Panc1 (cell line): ENCODE measurements around the gene F13B. TPM values are rescaled to one million over a fixed set of nuclear protein-coding genes. Genes with fewer than 3 reads are reported as not detected.

Experiments
- ATAC-seq: fragments of 200-7000 bp; cut with Tn5 transposase; 2 replicates; pipeline ENCODE4 v1.9.1; 2020; ENCODE audit warnings: mild to moderate bottlenecking, moderate library complexity
- BruUV-seq: library from RNA; stranded (reverse); fragments of 400-500 nt; replicated peaks from 2 replicates; lab custom pipeline; 2021; lab: Mats Ljungman, UMichigan
- CTCF ChIA-PET: fragments of 300-600 bp; sonication (Branson Sonifier 250); formaldehyde crosslinking; loops from one replicate; lab custom pipeline; 2022; ENCODE audit warnings: antibody characterized with exemption; lab: Charles Lee
- POLR2A ChIA-PET: fragments of 300-600 bp; sonication (Branson Sonifier 250); formaldehyde crosslinking; loops from one replicate; lab custom pipeline; 2022; ENCODE audit warnings: antibody characterized with exemption; lab: Charles Lee
- DNase-seq: peaks from one replicate; pipeline ENCODE4 v3.0.0-alpha.2; 2010; ENCODE audit warnings: low read depth, low spot score
- H3K27ac ChIP-seq: 2 replicates; pipeline ENCODE4 v1.5.1; 2011; ENCODE audit warnings: mild to moderate bottlenecking, low read length, inconsistent platforms
- H3K27me3 ChIP-seq: fragments of 200-500 bp; sonication (Bioruptor generic); 2 replicates; pipeline ENCODE4 v1.6.0; 2014; ENCODE audit warnings: low read length, inconsistent platforms; ENCODE audit not compliant: control insufficient read depth, insufficient read depth
- H3K36me3 ChIP-seq: fragments of 200-500 bp; sonication (Bioruptor generic); 2 replicates; pipeline ENCODE4 v1.5.1; 2014; ENCODE audit warnings: inconsistent platforms, mild to moderate bottlenecking, low read length, moderate library complexity; ENCODE audit not compliant: control insufficient read depth, insufficient read depth
- H3K4me1 ChIP-seq: 2 replicates; pipeline ENCODE4 v1.5.1; 2011; ENCODE audit warnings: inconsistent platforms, mild to moderate bottlenecking, low read length, moderate library complexity; ENCODE audit not compliant: control insufficient read depth, insufficient read depth
- H3K4me3 ChIP-seq, 2 experiments: 2 replicates each; pipeline ENCODE4 v1.5.1; 2011 to 2012; ENCODE audit warnings: low read depth in 2 of 2, low read length in 2 of 2, mild to moderate bottlenecking in 2 of 2, inconsistent platforms in 1 of 2, moderate library complexity in 1 of 2
- H3K9me3 ChIP-seq: fragments of 200-500 bp; sonication (Bioruptor generic); 2 replicates; pipeline ENCODE4 v1.5.1; 2014; ENCODE audit warnings: low read depth, mild to moderate bottlenecking, inconsistent platforms, low read length, moderate library complexity; ENCODE audit not compliant: control insufficient read depth, insufficient read depth
- POLR2AphosphoS5 ChIP-seq: IDR thresholded peaks from 2 replicates; pipeline ENCODE4 v1.6.1; 2012; ENCODE audit warnings: mild to moderate bottlenecking, low read depth, low read length, moderate library complexity
- SIN3A ChIP-seq: IDR thresholded peaks from 2 replicates; pipeline ENCODE4 v1.6.1; 2012; ENCODE audit warnings: low read depth, mild to moderate bottlenecking, low read length, moderate library complexity, borderline replicate concordance; ENCODE audit not compliant: insufficient read depth
- TCF7L2 ChIP-seq: IDR thresholded peaks from 2 replicates; pipeline ENCODE4 v1.6.1; 2011; ENCODE audit warnings: mild to moderate bottlenecking, low read depth, low read length, inconsistent platforms
- in situ Hi-C: cut with HindIII; loops from 2 replicates; pipeline ENCODE4 v1.10.0; 2016; ENCODE audit warnings: low sequenced_read_pairs, low pct_unique_long_range_greater_than_20kb
- intact Hi-C: fragments of 100-400 bp; cut with micrococcal nuclease; formaldehyde crosslinking; loops from one replicate; pipeline ENCODE4 v1.10.0; 2022; ENCODE audit not compliant: unreplicated experiment
- total RNA-seq: library from RNA; stranded (reverse); gene quantifications from one replicate; pipeline ENCODE4 v1.2.1, GENCODE V29; 2021; ENCODE audit not compliant: unreplicated experiment
- TF ChIP-seq, protein P1 (sequence below), 2 experiments: IDR thresholded peaks; 2 replicates each; pipeline ENCODE4 v1.6.1; 2011 to 2012; ENCODE audit warnings: low read depth in 2 of 2, control low read depth in 1 of 2, low read length in 1 of 2, mild to moderate bottlenecking in 1 of 2, moderate library complexity in 1 of 2; ENCODE audit not compliant: insufficient read depth in 1 of 2
- TF ChIP-seq, protein P2 (sequence below): fragments of 450-650 bp; IDR thresholded peaks from 2 replicates; pipeline ENCODE4 v1.5.1; 2017; ENCODE audit warnings: mild to moderate bottlenecking

F13B gene
- total RNA-seq, 1 experiment from 2014 or later = not detected

DNA sequence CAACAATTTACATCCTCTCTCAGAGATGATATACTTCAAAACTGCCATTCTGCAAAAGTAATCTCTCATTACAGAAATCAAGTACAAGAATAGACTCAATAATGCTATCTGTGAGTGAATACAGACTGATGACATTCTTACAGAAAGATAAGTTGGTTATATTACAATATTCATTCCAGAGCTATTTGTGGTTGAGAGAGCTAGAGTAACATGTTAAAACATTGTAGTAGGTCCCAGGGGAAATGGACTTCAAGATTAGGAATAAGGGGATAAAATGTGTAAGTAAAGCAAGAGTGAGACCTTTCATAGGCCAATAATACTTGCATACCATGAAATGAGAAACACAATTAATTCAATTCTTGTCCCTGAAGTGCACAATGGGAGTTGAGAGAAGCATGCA, 1.5 kb downstream of the F13B start:
- ChIA-PET POLR2A (no interaction called here), CTCF (no interaction called here)
- Histone ChIP-seq H3K27me3 (no peaks in the 10 kb centered on the region), H3K4me3 (no peak overlapping the region), H3K27ac (no peak overlapping the region), H3K36me3 (no peaks in the 10 kb centered on the region), H3K4me1 (no peaks in the 10 kb centered on the region), H3K9me3 (no peaks in the 10 kb centered on the region)
- DNase-seq (no peak), ATAC-seq (no peak)
- in situ Hi-C loops (no loop called here), intact Hi-C loops (no loop called here)
- TF ChIP-seq, protein P1, sequence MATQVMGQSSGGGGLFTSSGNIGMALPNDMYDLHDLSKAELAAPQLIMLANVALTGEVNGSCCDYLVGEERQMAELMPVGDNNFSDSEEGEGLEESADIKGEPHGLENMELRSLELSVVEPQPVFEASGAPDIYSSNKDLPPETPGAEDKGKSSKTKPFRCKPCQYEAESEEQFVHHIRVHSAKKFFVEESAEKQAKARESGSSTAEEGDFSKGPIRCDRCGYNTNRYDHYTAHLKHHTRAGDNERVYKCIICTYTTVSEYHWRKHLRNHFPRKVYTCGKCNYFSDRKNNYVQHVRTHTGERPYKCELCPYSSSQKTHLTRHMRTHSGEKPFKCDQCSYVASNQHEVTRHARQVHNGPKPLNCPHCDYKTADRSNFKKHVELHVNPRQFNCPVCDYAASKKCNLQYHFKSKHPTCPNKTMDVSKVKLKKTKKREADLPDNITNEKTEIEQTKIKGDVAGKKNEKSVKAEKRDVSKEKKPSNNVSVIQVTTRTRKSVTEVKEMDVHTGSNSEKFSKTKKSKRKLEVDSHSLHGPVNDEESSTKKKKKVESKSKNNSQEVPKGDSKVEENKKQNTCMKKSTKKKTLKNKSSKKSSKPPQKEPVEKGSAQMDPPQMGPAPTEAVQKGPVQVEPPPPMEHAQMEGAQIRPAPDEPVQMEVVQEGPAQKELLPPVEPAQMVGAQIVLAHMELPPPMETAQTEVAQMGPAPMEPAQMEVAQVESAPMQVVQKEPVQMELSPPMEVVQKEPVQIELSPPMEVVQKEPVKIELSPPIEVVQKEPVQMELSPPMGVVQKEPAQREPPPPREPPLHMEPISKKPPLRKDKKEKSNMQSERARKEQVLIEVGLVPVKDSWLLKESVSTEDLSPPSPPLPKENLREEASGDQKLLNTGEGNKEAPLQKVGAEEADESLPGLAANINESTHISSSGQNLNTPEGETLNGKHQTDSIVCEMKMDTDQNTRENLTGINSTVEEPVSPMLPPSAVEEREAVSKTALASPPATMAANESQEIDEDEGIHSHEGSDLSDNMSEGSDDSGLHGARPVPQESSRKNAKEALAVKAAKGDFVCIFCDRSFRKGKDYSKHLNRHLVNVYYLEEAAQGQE (IDR thresholded peaks at IDR 0.05; ENCODE audit: insufficient read depth in 1 of 2, low read depth in 2 of 2, low read length in 1 of 2) = no peak
- TF ChIP-seq SIN3A (no peak), TCF7L2 (no peak), POLR2AphosphoS5 (no peak)
- TF ChIP-seq, protein P2, sequence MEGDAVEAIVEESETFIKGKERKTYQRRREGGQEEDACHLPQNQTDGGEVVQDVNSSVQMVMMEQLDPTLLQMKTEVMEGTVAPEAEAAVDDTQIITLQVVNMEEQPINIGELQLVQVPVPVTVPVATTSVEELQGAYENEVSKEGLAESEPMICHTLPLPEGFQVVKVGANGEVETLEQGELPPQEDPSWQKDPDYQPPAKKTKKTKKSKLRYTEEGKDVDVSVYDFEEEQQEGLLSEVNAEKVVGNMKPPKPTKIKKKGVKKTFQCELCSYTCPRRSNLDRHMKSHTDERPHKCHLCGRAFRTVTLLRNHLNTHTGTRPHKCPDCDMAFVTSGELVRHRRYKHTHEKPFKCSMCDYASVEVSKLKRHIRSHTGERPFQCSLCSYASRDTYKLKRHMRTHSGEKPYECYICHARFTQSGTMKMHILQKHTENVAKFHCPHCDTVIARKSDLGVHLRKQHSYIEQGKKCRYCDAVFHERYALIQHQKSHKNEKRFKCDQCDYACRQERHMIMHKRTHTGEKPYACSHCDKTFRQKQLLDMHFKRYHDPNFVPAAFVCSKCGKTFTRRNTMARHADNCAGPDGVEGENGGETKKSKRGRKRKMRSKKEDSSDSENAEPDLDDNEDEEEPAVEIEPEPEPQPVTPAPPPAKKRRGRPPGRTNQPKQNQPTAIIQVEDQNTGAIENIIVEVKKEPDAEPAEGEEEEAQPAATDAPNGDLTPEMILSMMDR = no peak
- no TSS peak for BruUV-seq

DNA sequence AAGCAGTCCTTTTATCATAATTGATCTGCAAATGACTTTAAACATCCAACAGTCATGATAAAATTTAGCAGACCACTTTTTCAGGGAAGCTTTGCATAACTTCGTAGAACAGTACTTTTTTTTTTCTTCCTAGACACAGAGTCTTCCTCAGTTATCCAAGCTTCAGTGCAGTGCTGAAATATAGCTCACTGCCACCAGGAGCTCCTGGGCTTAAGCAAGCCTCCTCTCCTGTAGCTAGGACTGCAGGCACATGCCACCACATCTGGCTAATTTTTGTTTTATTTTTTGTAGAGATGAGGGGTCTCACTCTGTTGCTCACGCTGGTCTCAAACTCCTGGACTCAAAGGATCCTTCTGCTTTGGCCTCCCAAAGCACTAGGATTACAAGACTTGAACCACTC, 3.8 kb downstream of the F13B start:
- H3K27ac ChIP-seq = no peak overlapping the region
- H3K36me3 ChIP-seq = no peaks in the 10 kb centered on the region
- no peaks in the 10 kb centered on the region for H3K9me3 ChIP-seq
- ChIA-PET POLR2A (no interaction called here), CTCF (no interaction called here)
- no peaks in the 10 kb centered on the region for H3K27me3 ChIP-seq
- BruUV-seq = no TSS peak
- no peaks in the 10 kb centered on the region for H3K4me1 ChIP-seq
- in situ Hi-C loops (no loop called here), intact Hi-C loops (no loop called here)
- DNase-seq (no peak), ATAC-seq (no peak)
- H3K4me3 ChIP-seq = no peak overlapping the region
- TF ChIP-seq POLR2AphosphoS5 = no peak
- TF ChIP-seq, protein P1 (IDR thresholded peaks at IDR 0.05; ENCODE audit: insufficient read depth in 1 of 2, low read depth in 2 of 2, low read length in 1 of 2) = no peak
- no peak for TF ChIP-seq TCF7L2
- TF ChIP-seq SIN3A = no peak
- TF ChIP-seq, protein P2 = no peak
